GM12892 (cell line): ENCODE results near the gene SLC35B2.

Source experiments
- POLR2A ChIP-seq: IDR thresholded peaks from 2 replicates; pipeline ENCODE4 v1.6.1; 2011; ENCODE audit warnings: low read depth, low read length, control low read depth
- TAF1 ChIP-seq: IDR thresholded peaks from 2 replicates; pipeline ENCODE4 v1.6.1; 2011; ENCODE audit warnings: low read depth, mild to moderate bottlenecking, control low read depth, low read length, borderline replicate concordance

- TF ChIP-seq TAF1: no peak
- no peak for TF ChIP-seq POLR2A
Measured at GRCh38 chr6:44286285-44286565, 28.9 kb upstream of the SLC35B2 start.
